Keratinocyte (primary cell): Measurements from ENCODE around the gene TBCD. TPM values are rescaled to one million over a fixed set of nuclear protein-coding genes. Genes with fewer than 3 reads are reported as not detected.
A peak's percentile ranks its signal among the peaks of the same experiment; 100 is the strongest.

Source experiments
- DNase-seq: peaks from one replicate; pipeline ENCODE4 v3.0.0-alpha.2; 2011; ENCODE audit warnings: low read depth, missing footprints, low spot score
- FAIRE-seq: peaks from 2 replicates; lab custom pipeline; 2011; peaks lifted over from hg19 to GRCh38; lab: Jason Lieb, UNC
- H2AFZ ChIP-seq: 2 replicates; pipeline ENCODE4 v1.6.0; 2012; ENCODE audit warnings: low read length, control low read depth, inconsistent platforms; ENCODE audit not compliant: control insufficient read depth
- H3K27ac ChIP-seq: 2 replicates; pipeline ENCODE4 v1.5.1; 2011; ENCODE audit warnings: low read length; ENCODE audit not compliant: control insufficient read depth, insufficient read depth
- H3K27me3 ChIP-seq: 3 replicates; pipeline ENCODE4 v1.6.0; 2011; ENCODE audit warnings: low read length; ENCODE audit not compliant: control insufficient read depth, insufficient read depth; ENCODE audit errors: extremely low read depth
- H3K36me3 ChIP-seq, 2 experiments: 2 replicates in 1 of 2; 3 replicates in 1 of 2; pipeline ENCODE4 v1.5.1; 2011; ENCODE audit warnings: low read length in 2 of 2, mild to moderate bottlenecking in 1 of 2; ENCODE audit not compliant: control insufficient read depth in 2 of 2, insufficient read depth in 2 of 2; ENCODE audit errors: extremely low read depth in 1 of 2
- H3K4me1 ChIP-seq: 3 replicates; pipeline ENCODE4 v1.5.1; 2011; ENCODE audit warnings: low read length; ENCODE audit not compliant: control insufficient read depth, insufficient read depth; ENCODE audit errors: extremely low read depth
- H3K4me2 ChIP-seq: 3 replicates; pipeline ENCODE4 v1.6.0; 2011; ENCODE audit warnings: low read depth, low read length; ENCODE audit not compliant: control insufficient read depth, insufficient read depth; ENCODE audit errors: extremely low read depth
- H3K4me3 ChIP-seq, 3 experiments: fragments of 200-600 bp in 1 of 3; sonication (generic) in 1 of 3; 2 replicates in 2 of 3; 3 replicates in 1 of 3; pipeline ENCODE4 v1.5.1; 2011 to 2016; ENCODE audit warnings: low read length in 3 of 3, mild to moderate bottlenecking in 3 of 3, control low read depth in 2 of 3, inconsistent platforms in 1 of 3, low read depth in 1 of 3, mixed read lengths in 1 of 3, mixed run types in 1 of 3, moderate library complexity in 1 of 3; ENCODE audit not compliant: control insufficient read depth in 2 of 3, insufficient read depth in 2 of 3; ENCODE audit errors: extremely low read depth in 1 of 3
- H3K79me2 ChIP-seq: 2 replicates; pipeline ENCODE4 v1.6.0; 2012; ENCODE audit warnings: low read length; ENCODE audit not compliant: control insufficient read depth, insufficient read depth
- H3K9ac ChIP-seq: 3 replicates; pipeline ENCODE4 v1.6.0; 2011; ENCODE audit warnings: low read length; ENCODE audit not compliant: control insufficient read depth, insufficient read depth; ENCODE audit errors: extremely low read depth
- H3K9me1 ChIP-seq: 3 replicates; pipeline ENCODE4 v1.6.0; 2011; ENCODE audit warnings: low read length; ENCODE audit not compliant: control insufficient read depth, insufficient read depth; ENCODE audit errors: extremely low read depth
- H3K9me3 ChIP-seq: 2 replicates; pipeline ENCODE4 v1.5.1; 2012; ENCODE audit warnings: low read depth, low read length; ENCODE audit not compliant: control insufficient read depth
- H4K20me1 ChIP-seq: 3 replicates; pipeline ENCODE4 v1.6.0; 2011; ENCODE audit warnings: low read length; ENCODE audit not compliant: control insufficient read depth, insufficient read depth; ENCODE audit errors: extremely low read depth
- EZH2 ChIP-seq: IDR thresholded peaks from one replicate; pipeline ENCODE4 v1.6.1; 2012; ENCODE audit warnings: inconsistent platforms, mild to moderate bottlenecking, low read length, moderate library complexity
- dilution Hi-C: fragments of 300-500 bp; cut with MboI; formaldehyde crosslinking; loops from one replicate; pipeline ENCODE4 v1.7.0; 2020; ENCODE audit warnings: low sequenced_read_pairs; ENCODE audit not compliant: extremely low pct_ligation_motif_present
- polyA plus RNA-seq, 5 experiments: library from polyadenylated mRNA; depleted of rRNA in 3 of 5; stranded (reverse) in 3 of 5; stranded (forward) in 1 of 5; unstranded in 1 of 5; fragments of >200 nt; gene quantifications; 1 replicate in 1 of 5; 2 replicates in 3 of 5; 3 replicates in 1 of 5; pipeline versions ENCODE4 v1.2.1 to v1.2.3, GENCODE V29; 2011 to 2012; ENCODE audit warnings: missing spikeins in 2 of 5, low read depth in 1 of 5, low replicate concordance in 1 of 5
- TF ChIP-seq, protein P1 (sequence below), 3 experiments: IDR thresholded peaks in 1 of 3; conservative IDR thresholded peaks in 1 of 3; optimal IDR thresholded peaks in 1 of 3; 2 replicates in 2 of 3; 3 replicates in 1 of 3; pipeline versions ENCODE3 to v1.5.1; 2011; ENCODE audit warnings: low read length in 3 of 3, mild to moderate bottlenecking in 3 of 3, moderate library complexity in 2 of 3, control low read depth in 1 of 3, inconsistent platforms in 1 of 3; ENCODE audit not compliant: insufficient read depth in 2 of 3; ENCODE audit errors: extremely low read depth in 1 of 3

The TBCD gene
- polyA plus RNA-seq, 1 donor (not counting 4 experiments of a cell fraction or from before 2014, with no cell fraction given) = 36.2 TPM

DNA sequence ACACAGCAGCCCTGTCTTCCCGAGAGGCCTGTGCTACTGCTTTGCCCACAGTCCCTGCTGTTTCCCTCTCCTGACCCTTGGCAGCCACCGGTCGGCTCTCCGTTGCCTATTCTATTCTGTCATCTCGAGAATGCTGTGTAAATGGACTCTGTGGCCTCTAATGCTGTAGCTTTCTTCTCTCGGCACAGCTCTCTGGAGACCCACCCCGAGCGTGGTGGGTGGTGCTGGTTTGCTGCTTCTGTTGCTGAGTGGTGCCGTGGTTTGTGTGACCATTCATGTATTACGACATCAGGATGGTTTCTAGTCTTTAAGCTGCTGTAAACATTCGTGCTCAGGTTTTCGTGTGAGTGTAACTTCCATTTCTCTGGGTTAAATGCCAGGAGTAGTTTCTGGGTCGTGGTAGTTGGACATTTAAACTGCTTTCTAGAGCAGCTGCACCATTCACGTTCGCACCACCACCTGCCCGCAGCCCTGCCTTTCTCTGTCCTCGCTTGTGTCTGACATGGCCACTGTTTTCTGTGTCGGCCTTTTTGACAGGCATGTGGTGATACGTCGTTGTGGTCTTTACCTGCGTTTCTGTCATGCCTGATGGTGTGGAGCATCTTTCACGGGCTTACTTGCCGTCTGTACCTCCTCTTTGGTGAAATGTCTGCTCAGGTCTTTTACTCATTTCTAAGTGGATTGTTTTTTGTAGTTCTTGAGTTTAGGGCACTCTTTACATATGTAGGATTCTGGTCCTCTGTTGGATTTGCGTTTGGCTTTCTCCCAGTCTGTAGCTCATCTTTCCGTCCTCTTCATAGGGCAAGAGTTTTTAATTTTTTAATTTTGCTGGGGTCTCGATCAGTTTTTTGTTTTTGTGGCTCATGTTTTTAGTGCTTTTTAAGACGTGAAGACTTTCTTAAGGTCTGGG lies 135.6 kb downstream of the TBCD start:
- H3K9me3 ChIP-seq = no peaks in the 10 kb centered on the region
- TF ChIP-seq EZH2 = no peak
- TF ChIP-seq, protein P1, sequence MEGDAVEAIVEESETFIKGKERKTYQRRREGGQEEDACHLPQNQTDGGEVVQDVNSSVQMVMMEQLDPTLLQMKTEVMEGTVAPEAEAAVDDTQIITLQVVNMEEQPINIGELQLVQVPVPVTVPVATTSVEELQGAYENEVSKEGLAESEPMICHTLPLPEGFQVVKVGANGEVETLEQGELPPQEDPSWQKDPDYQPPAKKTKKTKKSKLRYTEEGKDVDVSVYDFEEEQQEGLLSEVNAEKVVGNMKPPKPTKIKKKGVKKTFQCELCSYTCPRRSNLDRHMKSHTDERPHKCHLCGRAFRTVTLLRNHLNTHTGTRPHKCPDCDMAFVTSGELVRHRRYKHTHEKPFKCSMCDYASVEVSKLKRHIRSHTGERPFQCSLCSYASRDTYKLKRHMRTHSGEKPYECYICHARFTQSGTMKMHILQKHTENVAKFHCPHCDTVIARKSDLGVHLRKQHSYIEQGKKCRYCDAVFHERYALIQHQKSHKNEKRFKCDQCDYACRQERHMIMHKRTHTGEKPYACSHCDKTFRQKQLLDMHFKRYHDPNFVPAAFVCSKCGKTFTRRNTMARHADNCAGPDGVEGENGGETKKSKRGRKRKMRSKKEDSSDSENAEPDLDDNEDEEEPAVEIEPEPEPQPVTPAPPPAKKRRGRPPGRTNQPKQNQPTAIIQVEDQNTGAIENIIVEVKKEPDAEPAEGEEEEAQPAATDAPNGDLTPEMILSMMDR (optimal IDR thresholded peaks at IDR 0.05 in 1 of 3, IDR thresholded peaks at IDR 0.05 in 1 of 3, conservative IDR thresholded peaks at IDR 0.05 in 1 of 3; ENCODE audit: extremely low read depth in 1 of 3, insufficient read depth in 2 of 3, low read length in 3 of 3) = no peak
- H3K27me3 ChIP-seq = no peaks in the 10 kb centered on the region
- DNase-seq = no peak
- FAIRE-seq = no peak
- no peak overlapping the region for H3K4me2 ChIP-seq
- peaks cover 5 to 24% of the 10 kb centered on the region in 2 experiments for H3K36me3 ChIP-seq
- no peaks in the 10 kb centered on the region for H4K20me1 ChIP-seq
- dilution Hi-C loops = no loop called here
- H3K4me1 ChIP-seq = peaks cover 14% of the 10 kb centered on the region
- no peak overlapping the region for H3K4me3 ChIP-seq
- no peak overlapping the region for H3K9ac ChIP-seq
- H2AFZ ChIP-seq = no peak overlapping the region
- H3K9me1 ChIP-seq = no peaks in the 10 kb centered on the region
- H3K27ac ChIP-seq = no peak overlapping the region
- H3K79me2 ChIP-seq = peaks cover 6% of the 10 kb centered on the region

DNA sequence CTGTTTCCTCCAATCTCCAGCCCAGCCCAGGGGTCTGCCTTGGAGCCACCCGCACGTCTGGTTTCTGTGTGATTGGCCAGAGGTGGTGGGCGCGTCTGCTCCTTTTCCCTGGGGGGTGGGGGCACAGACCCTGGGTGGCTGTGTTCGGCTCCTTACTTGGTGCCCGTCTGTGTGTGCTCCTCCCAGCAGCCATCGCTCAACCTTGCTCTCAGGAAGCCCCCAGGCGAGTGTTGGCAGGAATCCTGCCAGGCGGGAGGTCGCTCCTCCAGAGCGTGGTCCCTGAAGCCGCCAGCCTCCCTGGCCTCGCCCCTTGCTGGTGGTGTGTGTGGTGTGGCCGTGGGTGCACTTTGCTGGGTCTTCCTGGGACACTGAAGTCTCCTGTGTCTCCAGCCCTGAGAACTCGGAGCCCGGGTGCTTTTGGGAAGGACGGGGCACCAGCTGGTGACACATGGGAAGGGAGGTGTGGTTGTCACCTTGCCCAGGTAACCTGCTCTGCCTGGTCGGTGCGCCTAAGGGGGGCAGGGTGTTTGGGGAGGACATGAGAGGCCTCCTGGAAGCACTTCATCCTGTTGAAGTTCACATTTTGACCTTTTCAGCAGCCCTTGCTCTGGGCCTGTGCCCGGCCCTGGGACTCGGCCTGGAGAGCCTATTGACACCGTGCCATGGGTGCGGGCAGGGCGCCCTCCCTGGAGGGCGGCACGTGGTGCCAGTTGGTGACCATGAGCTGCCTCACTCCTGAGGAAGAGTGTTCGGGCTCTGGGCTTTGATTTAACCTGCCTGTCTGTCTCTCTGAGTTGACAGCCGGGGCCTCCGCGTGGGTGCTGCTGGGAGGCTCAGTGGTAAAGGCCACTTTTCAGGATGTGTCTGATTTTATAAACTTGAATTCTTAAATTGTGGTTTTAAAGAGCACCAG lies 137.0 kb downstream of the TBCD start:
- Histone ChIP-seq H3K4me3 (no peak overlapping the region), H3K4me2 (peak overlapping the region; percentile 52), H3K27ac (peak overlapping the region; percentile 62), H3K27me3 (no peaks in the 10 kb centered on the region), H3K36me3 (peaks cover 7 to 17% of the 10 kb centered on the region in 2 experiments), H3K9me3 (no peaks in the 10 kb centered on the region), H4K20me1 (no peaks in the 10 kb centered on the region), H3K9ac (peak overlapping the region; percentile 58), H3K79me2 (peaks cover 3% of the 10 kb centered on the region), H3K9me1 (no peaks in the 10 kb centered on the region), H2AFZ (no peak overlapping the region), H3K4me1 (peaks cover 14% of the 10 kb centered on the region)
- dilution Hi-C loops = no loop called here
- DNase-seq (no peak), FAIRE-seq (no peak)
- TF ChIP-seq, protein P1 (optimal IDR thresholded peaks at IDR 0.05 in 1 of 3, IDR thresholded peaks at IDR 0.05 in 1 of 3, conservative IDR thresholded peaks at IDR 0.05 in 1 of 3; ENCODE audit: extremely low read depth in 1 of 3, insufficient read depth in 2 of 3, low read length in 3 of 3) = peak in 1 of 3 experiments; percentile 22
- TF ChIP-seq EZH2 = no peak
